GM18498 (cell line): ENCODE data around the gene TRIM26.
"Not testable (repeated sequence)": the region's sequence is repeated elsewhere in the genome, so short reads cannot be mapped to it uniquely, and the experiment has no call there.

Source experiments
- ATAC-seq: cut with Tn5 transposase; IDR thresholded peaks from one replicate; pipeline ENCODE4 v1.9.1; 2021; ENCODE audit warnings: mild to moderate bottlenecking, moderate library complexity; ENCODE audit not compliant: unreplicated experiment

The TRIM26 gene, protein sequence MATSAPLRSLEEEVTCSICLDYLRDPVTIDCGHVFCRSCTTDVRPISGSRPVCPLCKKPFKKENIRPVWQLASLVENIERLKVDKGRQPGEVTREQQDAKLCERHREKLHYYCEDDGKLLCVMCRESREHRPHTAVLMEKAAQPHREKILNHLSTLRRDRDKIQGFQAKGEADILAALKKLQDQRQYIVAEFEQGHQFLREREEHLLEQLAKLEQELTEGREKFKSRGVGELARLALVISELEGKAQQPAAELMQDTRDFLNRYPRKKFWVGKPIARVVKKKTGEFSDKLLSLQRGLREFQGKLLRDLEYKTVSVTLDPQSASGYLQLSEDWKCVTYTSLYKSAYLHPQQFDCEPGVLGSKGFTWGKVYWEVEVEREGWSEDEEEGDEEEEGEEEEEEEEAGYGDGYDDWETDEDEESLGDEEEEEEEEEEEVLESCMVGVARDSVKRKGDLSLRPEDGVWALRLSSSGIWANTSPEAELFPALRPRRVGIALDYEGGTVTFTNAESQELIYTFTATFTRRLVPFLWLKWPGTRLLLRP

GRCh38 chr6:30212865-30213666, at the start of gene TRIM26:
TSS of gene TRIM26 (minus strand) at chr6:30213406. CDS start at chr6:30199103, 14,303 bp downstream.
- peak; percentile 84 for ATAC-seq

DNA sequence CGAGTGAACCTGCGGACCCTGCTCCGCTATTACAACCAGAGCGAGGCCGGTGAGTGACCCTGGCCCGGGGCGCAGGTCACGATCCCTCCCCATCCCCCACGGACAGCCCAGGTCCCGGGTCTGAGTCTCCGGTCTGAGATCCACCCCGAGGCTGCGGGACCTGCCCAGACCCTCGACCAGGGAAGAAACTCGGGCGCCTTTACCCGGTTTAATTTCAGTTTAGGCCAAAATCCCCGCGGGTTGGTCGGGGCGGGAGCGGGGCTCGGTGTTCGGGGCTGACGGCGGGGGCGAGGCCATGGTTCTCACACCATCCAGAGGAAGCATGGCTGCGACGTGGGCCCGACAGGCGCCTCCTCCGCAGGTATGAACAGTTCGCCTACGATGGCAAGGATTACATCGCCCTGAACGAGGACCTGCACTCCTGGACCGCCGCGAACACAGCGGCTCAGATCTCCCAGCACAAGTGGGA, 46.9 kb upstream of the TRIM26 start:
- peak; percentile 18 for ATAC-seq

DNA sequence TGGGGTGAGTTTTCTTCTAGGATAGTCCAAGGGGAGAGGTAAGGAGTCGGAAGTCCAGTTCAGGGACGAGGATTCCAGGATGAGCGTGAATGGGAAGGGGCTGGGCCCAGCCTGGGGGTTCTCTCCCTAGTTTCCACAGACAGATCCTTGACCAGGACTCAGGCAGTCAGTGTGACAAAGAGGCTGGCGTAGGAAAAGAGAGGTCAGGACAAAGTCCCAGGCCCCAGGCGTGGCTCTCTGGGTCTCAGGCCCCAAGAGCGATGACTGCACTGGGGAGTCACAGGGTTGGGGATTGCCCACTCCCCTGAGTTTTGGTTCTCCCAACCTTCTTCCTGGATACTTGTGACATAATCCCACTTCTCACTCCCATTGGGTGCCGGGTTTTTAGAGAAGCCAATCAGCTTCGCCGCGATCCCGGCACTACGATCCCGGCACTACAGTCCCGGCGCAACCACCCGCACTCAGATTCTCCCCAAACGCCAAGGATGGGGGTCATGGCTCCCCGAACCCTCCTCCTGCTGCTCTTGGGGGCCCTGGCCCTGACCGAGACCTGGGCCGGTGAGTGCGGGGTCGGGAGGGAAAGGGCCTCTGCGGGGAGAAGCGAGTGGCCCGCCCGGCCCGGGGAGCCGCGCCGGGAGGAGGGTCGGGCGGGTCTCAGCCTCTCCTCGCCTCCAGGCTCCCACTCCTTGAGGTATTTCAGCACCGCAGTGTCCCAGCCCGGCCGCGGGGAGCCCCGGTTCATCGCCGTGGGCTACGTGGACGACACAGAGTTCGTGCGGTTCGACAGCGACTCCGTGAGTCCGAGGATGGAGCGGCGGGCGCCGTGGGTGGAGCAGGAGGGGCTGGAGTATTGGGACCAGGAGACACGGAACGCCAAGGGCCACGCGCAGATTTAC, 46.2 kb upstream of the TRIM26 start:
- peak; percentile 86 for ATAC-seq

DNA sequence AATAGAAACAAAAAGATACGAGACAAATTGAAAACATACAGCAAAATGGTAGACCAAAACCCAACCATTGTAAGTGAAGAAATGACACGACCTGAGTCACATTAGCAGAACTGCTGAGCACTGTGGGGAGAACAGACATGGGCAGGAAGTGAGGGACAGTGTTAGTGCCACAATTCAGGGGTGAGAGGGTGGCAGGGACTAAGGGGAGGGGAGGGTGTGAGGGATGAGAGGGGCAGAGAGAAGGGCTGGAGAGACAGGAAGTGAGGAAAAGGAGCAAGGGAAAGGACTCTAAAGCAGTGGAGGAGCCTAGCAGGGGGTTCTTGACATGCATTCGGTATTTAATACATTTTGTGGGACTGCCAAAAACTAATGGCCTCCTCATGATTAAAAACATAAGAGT, 45.0 kb upstream of the TRIM26 start:
- ATAC-seq, result no peak

GRCh38 chr6:30252417-30252816, 39.2 kb upstream of the TRIM26 start:
- not testable (repeated sequence) for ATAC-seq

GRCh38 chr6:30244560-30244959, 31.4 kb upstream of the TRIM26 start:
- no peak for ATAC-seq

DNA sequence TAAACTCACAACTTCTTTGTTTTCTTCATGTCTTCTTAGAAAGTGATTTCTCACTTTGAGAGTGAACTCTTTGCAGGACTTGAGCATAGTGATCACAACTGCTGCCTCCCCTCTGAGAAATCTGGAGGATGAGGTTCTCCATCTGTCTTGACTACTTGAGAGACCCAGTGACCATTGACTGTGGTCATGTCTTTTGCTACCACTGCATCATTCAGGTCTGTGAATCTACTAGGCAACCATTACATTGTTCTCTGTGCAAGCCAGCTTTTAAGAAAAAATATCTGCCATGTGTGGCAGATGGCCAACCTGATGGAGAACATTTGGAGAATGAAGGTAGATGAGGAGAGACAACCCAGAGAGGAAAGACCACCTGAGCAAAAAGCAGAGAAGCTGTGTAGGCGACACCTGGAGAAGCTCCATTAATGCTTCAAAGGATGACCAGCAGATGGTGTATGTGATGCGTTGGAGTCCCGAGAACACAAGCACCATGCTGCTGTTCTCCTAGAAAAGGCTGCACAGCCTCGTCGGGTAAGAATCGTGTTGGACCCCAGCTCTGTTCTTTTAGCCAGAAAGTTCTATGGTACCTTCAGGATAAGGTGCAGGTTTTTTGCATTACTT, 25.1 kb upstream of the TRIM26 start:
- ATAC-seq, result no peak

GRCh38 chr6:30234356-30234755, 21.1 kb upstream of the TRIM26 start:
- no peak for ATAC-seq

- ATAC-seq, result no peak
These were observed 17.9 kb upstream of the TRIM26 start for GRCh38 chr6:30231067-30231466.

DNA sequence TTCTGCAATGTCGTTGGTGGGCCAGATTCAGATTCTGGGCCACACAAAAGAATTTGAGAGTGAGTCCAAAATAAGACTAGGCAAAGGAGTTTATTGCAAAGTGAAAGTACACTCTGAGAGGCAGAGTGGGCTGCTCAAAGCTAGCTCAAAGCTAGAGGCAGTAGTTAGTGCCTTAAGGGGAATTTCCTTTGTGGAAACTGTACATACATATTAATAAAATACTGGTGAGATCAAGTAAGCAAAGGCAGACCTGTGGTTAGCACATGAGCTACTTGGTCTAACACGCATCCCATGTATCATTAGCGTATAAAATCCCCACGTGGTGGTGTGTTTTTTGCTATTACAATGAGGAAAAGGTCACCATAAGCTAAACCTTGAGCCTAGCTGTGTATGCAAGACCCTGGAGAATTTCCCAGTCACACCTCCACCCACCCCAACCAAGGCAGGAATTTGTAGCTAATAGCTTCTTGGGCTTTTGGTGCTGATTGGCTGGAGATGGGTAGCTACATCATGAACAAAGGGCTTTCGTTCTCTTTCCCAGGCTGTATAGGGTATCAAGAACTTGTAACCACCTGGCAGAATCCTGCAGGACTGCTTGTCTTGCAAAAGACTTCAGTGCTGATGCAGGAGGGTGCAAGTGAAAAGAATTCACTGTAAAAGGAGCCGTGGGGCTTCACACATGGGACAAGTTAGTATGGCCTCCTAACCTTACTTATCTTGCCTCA, 14.7 kb upstream of the TRIM26 start:
- no peak for ATAC-seq

DNA sequence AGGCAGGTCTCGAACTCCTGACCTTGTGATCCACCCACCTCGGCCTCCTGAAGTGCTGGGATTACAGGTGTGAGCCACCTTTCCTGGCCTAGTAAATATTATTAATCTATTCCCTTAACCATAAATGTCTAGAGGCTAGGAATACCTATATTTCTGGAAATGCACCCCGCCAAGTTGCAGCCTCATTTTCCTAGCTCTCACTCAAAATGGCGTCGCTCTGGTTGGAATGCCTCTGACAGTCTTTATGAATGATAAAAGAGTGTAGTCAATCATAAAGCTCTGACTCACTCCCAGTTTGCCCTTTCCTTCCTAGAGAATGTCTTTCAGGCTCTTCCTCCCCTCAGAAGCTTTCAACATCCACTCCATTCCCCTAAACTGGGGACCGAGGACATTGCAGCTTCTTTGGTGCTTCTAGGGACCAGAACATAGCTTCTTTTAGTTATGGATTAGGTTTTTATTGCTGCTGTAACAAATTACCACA, 14.1 kb upstream of the TRIM26 start:
- no peak for ATAC-seq

- no peak for ATAC-seq
These were observed 10.1 kb upstream of the TRIM26 start for GRCh38 chr6:30223339-30223738.

- ATAC-seq, result not testable (repeated sequence)
These were observed 8.8 kb upstream of the TRIM26 start for GRCh38 chr6:30221956-30222355.

GRCh38 chr6:30221395-30221794, 8.2 kb upstream of the TRIM26 start:
- not testable (repeated sequence) for ATAC-seq

DNA sequence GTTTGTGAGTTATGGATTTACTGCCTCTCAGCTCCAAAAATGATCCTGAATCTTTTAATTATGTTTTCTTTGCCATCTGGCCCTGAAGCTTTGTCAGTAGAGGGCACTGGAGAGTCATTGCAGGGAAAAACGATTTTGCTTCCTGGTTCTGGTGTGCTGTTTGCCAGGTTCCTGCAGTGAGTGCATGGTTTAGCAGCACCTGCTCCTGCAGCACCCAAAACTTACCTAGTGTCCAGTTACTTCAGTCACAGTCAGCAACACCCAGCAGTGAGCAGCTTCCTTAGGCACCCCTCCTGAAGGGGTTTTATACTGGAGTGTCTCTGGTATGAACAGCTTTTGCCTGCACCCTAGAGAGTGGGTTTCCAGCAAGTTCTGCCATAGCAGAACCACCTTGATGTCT, 6.0 kb upstream of the TRIM26 start:
- ATAC-seq, result no peak

GRCh38 chr6:30216096-30216495, 2.9 kb upstream of the TRIM26 start:
- no peak for ATAC-seq

GRCh38 chr6:30214657-30214982, 1.4 kb upstream of the TRIM26 start:
- no peak for ATAC-seq

DNA sequence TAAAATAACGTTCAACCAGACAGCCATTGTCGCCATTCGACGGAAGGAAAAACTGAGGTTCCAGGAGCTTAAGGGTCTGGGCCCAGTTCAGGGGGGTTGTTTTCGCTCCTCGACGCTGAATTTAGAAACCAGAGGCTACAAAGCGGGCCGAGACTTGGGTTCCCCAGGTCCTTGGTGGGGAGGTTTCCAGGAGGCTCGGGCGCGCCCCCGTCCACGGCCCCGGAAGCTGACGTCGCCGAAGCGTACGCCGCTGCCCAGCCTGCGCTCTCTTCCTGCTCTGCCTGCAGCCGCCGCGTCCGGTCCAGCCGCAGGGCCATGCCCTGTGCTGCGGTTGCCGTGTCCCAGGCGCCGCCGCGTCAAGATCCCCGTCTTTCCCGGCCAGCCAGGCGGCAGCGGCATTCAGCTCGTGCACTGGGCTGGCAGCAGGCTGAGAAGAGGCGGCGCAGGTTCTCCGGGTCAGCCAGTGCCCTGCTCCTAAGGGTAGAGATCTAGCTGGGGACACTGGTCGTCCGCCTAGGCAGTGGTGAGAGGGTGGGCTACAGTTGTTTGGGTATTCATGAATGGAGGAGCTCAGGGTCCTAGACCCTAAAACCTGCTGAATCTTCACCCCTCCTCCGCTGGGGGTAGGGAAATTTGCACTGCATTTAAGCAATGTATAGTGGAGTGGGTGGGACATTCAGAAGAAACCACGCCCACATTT, 901 bp upstream of the TRIM26 start:
- peak; percentile 63 for ATAC-seq

DNA sequence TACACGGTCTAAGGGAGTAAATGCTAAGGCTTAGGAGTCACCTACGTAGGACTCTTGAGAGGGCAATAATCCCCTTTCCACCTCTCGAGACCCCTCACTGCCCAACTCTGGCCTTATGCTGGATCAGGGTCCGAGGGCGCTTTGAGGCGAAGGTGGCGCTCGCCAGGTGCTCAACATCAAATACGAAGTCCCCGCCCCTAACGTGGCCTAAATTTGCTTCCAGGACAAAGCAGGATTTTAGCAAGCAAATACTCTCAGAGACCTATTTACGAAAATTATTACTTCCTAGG, 406 bp upstream of the TRIM26 start:
- no peak for ATAC-seq
